ENCODE measurements around the gene GNAT1.
"Not testable (repeated sequence)": the region's sequence is repeated elsewhere in the genome, so short reads cannot be mapped to it uniquely, and the experiment has no call there.

Gene GNAT1

DNA sequence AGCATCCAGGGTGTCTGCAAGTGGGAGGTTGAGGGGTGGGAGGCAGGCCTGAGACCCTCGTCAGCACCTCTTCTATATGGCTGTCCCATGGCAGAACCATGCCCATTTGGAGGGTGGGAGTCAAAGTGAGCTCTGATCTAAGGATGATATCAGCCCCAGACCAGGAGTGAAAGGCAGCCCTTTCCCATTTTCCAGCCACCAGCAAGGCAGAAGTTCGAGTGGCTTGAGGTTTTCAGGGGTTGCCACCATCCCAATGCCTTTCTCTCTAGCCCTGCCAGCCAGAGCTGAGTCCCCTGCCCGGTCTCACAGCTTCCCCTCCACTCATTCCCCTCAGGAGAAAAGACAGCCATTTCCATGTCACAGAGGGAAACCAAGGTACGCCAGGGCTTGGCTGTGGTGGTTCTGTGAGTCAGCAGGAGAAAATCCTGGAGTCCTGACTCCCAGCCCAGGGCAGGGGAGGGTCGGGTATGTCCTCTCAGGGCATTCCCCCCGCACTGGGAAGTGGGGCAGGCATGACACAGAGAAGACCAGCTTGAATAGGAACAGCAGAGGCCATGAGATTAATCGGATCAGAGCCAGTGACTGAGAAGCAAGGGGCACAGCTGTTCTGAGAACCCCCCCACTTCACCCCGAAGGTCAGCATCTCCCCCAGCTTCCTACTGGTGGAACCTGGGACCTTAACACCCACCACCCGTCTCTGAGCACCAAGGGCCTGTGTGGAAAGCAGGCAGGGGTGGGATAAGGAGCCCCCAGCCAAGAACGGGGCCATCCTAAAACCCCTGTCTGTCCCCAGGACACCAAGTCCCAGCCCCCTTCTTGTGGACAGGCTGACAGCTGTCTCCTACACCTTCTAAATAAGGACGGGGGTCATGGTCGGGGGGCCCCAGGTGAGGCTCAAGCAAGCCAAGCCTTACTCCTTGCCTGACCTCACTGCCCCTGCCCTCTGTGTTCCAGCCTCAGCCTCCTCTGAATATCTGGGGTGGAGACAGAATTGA is 12.7 kb downstream of the GNAT1 start:
- no peak for DNase-seq (ENCODE audit: low read depth)

DNA sequence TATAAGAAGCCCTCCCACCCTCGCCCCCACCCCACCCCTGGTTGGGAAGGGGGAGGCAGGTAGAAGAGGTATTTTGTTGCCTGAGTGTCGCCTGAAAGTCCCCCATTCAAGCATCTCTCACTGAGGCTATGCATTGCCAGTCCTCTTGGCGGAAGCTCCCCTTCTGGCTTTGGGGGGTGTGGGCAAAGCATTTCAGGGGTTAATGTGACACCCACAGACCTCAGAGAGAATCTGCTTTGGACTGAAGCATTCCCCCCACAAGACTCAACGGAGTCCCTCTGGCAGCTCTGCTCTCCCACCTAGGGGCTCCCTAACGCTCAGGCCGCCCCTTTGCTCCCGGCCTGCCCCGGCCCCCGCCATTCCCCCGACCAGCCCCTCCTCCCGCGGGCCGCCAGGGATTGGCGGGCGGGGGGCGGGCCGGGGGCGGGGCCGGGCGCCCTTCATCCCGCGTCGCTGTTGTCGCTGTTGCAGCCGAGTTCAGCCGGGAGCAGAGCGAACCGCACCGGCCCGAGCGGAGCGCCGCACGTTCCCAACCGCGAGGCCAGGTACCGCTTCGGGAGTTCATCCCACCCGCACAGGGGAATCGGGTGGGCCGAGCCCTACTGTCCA is 13.5 kb downstream of the GNAT1 start, which contains the start of gene SLC38A3:
TSS of gene SLC38A3 (plus strand) at position 468 of the 609 bp plus-strand sequence. CDS start 8,929 bp downstream, outside the sequence.
- DNase-seq (ENCODE audit: low read depth): no peak

DNA sequence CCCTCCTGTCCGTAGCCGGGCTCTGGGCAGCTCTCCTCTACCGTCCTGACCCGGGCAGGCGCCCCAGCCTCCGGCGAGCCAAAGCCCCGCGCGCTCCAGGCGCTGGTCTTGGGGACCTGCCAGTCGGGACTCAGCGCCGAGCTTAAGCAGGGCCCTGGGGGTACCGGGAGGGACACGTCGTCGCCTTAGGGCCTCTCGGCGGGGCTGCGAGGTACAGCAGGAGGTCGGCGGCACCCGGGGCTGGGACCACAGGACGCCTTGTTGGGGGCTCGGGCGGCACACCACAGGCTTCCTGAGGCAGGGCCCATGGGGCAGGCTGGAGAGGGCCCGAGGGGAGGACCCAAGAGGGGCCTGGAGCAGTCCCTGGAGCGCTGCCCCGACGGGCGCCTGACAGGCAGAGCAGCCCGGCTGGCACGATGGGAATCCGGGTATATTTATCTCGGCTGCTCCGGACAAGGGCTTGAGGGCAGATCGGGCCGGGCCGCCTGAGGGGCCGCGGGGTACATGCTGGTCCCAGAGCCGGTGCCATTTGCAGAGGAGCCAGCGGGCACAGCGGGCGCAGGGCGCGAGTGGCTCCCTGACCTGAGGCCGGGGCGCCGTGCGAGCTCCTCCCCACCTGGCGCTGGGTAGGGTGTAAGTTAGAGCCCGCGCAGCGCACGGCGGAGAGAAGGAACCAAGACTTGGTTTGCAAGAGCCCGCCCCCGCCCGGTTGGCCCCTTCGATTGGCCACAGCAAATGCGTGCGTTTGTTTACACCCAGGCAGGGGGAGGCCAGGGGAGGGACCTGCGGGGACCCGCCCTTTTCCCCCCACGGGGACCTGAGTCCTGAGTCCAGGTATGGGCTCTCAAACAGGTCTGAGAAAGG is 14.2 kb downstream of the GNAT1 start:
- DNase-seq (ENCODE audit: low read depth): no peak

DNA sequence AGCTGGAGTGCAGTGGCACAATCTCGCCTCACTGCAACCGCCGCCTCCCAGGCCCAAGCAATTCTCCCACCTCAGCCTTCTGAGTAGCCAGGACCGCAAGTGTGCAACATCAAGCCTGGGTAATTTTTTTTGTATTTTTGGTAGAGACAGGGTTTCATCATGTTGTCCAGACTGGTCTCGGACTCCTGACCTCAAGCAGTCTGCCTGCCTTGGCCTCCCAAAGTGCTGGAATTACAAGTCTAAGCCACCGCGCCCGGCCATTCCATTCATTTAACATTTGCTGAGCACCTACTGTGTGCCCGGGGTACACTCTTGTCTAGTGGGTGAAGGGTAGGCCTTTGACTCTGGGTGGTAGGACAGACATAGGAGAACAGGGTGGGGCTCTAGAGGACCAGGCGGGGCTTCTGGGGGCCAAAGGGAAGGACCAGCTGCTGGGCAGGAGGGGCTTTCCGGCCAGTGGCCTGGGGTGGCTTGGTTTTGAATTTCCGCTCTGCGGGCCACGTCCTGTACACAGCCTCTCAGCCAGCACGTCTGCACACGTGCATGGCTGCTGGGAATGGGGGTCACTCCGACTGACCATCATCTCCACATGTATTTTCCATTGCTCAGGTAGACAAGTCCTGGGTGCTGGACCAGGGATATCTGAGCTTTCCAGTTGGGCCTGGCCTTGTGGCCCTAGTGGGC is 16.1 kb downstream of the GNAT1 start:
- DNase-seq (ENCODE audit: low read depth): no peak

DNA sequence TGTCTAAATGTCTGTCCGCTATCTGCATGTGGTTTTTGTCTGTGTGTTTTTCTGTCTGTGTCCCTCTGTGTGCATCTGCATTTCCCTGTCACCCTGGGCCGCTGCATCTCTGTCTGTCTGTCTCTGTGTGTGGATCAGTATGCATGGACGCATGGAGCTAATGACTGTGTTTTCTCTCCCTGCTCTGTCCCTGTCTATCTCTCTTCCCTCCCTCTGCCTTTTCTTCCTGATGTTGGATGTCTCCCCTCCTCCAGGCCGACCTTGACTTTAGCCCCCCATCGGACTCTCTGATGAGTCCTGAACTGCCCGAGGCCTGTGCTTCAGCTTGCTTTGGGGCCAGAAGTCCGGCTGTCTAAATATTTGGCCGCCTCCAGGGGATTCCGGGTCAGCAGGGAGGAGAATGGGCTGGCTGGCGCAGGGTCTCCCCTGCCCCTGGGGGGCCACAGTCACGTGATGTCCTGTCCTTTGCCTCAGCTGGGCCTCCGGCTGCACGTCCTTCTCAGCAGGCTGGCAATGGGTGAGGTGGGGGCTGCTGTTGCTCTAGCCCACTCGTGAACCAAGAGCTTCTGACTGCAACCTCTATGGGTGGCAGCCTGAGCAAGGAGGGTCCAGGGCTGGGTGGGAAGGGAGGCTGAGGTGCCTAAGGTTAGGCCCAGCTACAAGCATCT is 17.4 kb downstream of the GNAT1 start:
- DNase-seq (ENCODE audit: low read depth): no peak

DNA sequence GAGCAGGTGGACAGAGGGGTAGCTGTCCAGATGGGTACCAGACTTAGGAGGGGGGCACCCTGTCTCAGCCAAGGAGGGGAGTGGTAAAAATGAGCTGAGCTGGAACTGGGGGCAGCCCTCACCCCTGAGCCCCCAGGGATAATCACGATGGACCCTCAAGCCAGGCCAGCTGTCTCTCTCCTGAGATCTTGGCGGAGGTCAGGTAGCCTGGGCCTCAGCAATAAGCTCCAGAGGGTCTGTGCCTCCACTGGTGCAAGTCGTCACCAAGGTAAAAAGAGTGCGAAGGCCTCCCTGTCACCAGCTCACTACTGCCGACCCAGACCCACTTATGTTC is 18.7 kb downstream of the GNAT1 start:
- DNase-seq (ENCODE audit: low read depth): no peak

DNA sequence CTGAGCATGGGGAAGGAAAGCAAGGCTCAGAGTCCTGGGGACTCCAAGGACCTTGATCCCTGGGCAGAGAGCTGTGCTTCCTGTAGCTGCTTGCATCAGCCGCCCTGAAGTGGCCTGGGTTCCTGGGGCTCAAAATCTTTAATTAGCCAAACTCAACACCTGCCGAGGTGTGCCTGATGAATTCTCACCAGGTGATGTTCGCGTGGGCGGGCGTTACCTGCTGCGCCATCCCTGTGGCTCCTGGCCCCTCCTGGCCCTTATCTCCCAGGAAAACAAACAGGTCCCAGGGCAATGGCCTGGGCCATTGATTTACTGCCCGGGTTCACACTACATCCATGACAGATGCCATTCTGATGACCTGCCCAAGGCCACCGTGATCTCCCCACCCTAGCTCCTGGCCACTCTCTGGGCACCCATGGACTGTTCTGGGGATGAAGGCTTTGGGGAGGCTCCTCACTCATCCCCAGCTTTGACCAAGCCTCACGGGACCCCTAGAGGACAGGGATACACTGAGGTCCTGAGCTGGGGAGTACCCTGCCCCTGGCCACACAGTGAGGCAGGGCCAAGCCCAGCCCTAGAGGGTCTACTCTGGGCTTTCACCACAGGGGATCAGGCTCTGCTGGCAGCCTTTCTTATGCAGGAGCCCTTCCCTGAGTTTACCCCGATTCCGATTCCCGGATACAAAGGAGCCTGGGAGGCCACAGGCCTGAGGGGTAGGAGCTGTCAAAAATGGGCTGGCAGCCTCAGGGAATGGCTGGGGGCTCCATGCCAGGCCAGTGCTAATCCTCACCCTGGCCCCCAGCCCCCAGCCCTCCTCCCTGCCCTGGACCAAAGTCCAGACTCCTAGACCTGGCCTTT is 19.3 kb downstream of the GNAT1 start:
- DNase-seq (ENCODE audit: low read depth): no peak

DNA sequence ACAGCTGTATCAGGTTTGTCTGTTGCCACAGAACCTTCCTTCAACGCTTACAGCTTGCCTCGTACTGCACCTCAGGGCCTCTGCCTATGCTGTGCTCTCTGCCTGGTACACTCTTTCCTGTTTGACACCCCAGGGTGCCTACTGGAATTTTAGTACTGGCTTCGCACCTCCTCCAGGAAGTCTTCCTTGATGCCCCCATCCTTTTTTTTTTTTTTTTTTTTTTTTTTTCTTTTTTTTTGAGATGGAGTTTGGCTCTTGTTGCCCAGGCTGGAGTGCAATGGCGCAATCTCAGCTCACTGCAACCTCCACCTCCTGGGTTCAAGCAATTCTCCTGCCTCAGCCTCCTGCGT is 19.9 kb downstream of the GNAT1 start:
- not testable (repeated sequence) for DNase-seq (ENCODE audit: low read depth)

DNA sequence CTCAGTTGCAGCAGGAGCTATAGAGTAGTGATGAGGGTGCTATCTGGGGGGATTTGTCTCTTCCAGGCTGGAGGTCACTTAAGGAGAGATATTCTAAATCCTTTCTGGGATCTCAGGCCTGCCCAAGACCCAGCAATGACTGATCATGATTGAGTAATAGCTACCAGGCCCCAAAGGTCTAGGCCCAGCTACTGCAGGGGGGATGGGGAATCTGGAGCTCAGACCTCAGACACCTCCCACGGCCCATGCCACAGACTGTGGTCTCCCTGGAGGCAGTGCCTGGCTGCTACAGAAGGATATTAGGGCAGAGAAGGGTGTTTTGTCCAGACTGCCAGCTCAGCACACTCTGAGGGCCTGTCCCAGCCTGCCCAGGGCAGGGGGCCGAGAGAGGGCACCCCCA is 20.5 kb downstream of the GNAT1 start:
- DNase-seq (ENCODE audit: low read depth): no peak

DNA sequence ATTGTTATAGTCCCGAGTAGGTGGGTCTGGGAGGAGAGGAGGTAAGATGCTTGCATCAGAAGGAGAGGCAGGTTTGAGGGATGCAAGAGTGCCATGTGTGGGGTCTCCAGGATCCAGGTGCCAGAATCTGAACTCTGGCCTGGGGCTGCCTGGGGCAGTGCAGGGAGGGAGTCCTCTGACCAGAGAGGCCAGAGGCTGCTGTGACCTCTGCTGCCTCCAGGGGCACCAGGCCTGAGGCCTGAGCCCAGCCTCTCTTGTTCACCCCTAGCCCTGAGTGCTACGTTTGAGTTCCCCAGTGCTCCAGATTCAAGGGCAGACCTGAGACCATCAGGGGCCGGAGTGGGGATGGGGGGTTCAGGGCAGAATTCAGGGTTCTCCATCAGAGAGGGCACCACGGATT is 21.1 kb downstream of the GNAT1 start:
- no peak for DNase-seq (ENCODE audit: low read depth)

DNA sequence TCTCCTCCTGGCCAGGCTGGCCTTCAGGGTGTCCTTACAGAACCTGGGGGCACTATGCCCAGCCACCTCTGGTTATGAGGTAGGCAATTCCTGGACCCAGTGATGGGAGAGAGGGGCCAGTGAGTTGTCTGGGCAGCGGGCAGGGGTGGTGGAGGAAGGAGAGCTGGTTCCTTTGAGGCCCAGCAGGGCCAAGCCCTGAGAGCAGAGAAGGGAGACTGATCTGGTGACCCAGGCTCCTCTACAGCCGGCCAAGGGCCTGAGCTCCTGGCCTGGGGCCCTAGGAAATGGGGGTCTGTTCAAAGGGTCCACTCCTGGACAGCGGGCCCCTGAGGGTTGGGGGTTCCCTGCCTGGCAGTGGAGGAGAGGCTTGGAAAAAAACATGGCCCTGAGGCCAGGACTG is 21.6 kb downstream of the GNAT1 start:
- no peak for DNase-seq (ENCODE audit: low read depth)

DNA sequence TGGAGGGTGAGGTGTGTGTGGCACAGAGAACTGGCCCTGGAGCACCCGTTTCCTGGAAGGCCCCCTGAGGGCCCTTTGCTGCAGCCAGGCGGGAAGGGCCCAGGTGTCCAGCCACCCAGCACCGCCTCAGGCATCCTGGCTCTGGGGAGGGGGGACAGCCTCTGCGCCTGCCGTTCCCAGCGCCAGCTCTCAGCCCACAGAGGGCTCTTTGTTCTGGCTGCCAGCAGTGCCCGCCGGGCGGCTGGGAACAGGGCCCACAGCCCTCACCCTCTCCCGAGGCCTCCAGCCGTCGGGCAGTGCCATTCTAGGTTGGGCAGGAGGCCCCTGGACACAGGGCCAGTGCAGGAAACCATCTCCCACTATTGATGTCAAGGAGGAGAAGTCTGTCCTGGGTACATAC is 22.0 kb downstream of the GNAT1 start:
- DNase-seq (ENCODE audit: low read depth): no peak

DNA sequence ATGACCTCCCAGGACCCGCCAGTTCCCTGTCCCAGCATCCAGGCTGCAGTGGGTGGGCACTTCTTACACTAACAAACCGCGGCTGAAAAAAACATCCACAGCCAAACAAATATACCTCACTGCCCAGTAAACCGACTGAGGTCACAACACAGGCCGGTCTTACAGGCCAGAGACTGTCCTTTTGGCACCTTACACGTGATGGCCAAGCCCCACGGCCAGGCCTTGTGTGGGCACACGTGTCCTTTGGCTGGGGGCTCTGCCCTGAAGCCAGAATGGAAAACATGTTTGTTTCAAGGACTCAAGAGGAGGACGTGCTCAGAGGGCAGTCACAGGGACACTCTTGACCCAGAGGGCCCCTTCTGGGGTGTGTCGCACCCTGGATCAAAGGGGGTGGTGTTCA is 23.4 kb downstream of the GNAT1 start:
- DNase-seq (ENCODE audit: low read depth): no peak

DNA sequence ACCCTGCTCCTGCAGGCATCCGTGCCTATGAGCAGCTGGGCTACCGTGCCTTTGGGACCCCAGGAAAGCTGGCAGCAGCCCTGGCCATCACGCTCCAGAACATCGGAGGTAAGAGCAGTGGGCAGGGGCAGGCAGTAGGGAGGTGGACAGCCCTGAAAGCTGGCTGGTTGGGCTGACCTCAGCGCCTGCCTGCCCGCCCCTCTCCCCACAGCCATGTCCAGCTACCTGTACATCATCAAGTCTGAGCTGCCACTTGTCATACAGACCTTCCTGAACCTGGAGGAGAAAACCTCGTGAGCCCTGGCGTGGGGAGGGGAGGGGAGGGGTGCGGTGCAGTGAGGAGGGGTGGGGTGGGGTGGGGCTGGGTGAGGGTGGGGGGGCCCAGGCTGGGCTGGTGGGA is 24.1 kb downstream of the GNAT1 start:
- no peak for DNase-seq (ENCODE audit: low read depth)

DNA sequence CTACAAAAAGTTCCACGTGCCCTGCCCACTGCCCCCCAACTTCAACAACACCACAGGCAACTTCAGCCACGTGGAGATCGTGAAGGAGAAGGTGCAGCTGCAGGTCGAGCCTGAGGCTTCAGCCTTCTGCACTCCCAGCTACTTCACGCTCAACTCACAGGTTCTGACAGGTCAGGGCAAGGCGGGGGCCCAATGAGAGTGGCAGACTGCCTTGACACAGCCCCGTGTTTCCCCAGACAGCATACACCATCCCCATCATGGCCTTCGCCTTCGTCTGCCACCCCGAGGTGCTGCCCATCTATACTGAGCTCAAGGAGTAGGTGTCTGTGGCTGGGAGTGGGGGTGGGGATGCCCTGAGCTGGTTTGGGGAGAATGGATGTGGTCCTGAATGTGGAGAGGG is 26.3 kb downstream of the GNAT1 start:
- no peak for DNase-seq (ENCODE audit: low read depth)

DNA sequence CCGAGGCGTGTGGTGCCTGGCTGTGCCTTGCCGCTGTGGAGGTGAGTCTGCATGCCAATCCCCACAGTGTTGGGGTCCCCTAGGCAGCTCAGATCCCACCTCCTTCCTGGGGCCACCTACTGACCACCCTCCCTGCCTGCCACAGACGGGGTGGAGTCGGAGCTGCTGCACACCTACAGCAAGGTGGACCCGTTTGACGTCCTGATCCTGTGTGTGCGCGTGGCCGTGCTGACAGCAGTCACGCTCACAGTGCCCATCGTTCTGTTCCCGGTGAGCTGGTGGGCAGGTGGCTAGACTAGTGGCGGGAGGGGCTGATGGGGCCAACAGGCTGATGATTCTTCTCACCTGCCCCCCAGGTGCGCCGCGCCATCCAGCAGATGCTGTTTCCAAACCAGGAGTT is 27.0 kb downstream of the GNAT1 start:
- DNase-seq (ENCODE audit: low read depth): no peak

DNA sequence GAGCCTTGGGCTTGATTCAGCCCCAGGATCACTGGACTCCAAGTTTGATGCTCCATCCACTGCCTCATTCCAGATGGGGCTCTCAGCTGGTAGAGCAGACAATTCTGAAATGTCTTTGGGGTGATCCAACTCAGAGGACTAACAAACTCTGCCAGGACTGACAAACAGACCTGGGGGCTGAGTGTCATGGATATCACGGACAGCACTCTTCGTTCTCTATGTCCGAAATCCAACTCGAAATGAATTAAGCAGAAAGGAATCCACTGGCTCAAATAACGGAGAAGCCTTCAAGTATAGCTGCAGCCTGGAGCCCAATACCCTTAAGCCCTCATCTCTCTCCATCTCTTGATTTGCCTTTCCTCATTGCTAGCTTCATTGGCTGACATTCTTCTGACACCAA is 27.9 kb downstream of the GNAT1 start:
- no peak for DNase-seq (ENCODE audit: low read depth)

DNA sequence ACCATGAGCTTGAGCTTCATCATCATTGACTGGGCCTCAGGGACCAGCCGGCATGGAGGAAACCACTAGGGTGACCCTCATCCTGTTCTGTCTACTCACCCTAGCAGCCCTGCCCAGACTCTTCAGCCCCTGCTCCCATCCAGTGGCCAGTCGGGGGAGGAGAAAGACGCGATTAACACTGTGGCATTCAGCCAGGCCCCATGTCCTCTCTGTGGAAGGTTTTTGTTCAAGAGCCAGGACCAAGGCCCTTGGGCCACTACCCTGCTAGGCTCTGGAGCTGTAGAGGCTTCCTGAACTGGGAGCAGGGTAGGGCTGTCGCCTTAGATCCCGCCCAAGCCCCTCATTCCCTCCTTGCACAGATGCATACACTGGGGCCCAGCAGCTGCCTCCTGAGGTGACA is 28.7 kb downstream of the GNAT1 start:
- no peak for DNase-seq (ENCODE audit: low read depth)

DNA sequence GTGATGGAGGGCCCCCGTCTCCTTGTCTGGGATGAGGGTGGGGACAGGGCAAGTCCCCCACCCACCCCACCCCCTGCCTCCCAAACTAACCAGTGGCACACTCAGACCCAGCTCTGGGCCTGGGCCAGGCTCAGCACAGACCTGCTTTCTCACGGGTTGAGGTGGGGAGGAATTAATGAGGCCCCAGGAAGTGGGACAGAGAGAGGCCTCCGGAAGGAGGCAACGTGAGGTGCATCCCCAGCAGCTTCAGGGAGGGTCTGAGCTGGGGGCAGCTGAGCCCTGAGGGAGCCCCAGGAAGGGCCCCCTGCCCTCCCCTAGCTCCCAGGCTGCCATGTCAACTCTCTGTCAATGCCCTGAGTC is 29.6 kb downstream of the GNAT1 start:
- no peak for DNase-seq (ENCODE audit: low read depth)

DNA sequence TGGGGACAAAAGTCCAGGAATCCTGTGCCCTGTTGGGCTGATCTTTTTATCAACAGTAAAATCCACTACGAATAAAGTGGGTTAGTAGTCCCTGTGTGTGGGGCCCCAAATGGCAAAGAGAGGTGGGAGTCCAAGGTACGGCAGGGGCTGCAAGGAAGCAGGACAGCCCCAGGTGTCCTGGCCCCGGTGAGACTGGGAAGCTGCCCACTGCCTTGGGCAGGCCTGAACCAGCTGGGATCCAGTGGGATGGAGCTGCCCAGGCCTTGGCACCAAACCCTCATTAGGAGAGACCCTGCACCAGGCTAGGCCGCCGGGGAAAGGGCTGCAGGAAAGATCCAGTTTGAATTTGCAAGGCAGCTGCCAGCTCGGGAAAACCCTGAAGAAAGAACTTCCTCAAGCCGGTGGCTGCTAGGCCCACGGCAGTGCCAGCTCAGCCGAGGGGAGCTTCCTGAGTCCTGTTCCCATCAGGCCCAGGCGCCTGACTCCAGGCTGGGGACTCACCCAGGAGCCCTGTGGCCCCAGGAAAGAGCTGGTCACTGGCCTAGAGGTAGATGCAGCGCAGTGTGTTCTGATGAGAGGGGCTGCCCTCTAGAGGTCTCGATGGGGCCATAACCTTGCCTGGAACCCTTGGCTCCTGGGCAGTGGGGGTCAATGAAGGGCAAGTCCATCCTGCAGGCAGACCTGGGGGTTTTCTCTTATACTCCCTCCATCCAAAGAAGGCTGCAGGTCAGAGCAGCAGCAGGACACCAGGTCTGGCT is 30.2 kb downstream of the GNAT1 start:
- DNase-seq (ENCODE audit: low read depth): no peak

Data from stimulated activated CD8-positive, alpha-beta memory T cell treated with anti-CD3 and anti-CD28 coated beads, Interleukin-7, amount 100 ng/mL, for 24 hours (primary cell).